Measurements from ENCODE around the gene FOXL2.

GRCh38 chr3:138985932-138986331 lies 39.0 kb upstream of the FOXL2 start:
- TF ChIP-seq CTCF (IDR thresholded peaks at IDR 0.05; ENCODE audit: low read depth, low read length, poor library complexity, severe bottlenecking), result no peak
- no peak for TF ChIP-seq EZH2phosphoT487 (IDR thresholded peaks at IDR 0.05; ENCODE audit: borderline replicate concordance, low read length)

Measured in DOHH2 (cell line).